GM20000 (cell line): ENCODE measurements around the gene STEAP1B.

Experiments used
- DNase-seq: peaks from one replicate; pipeline ENCODE4 v3.0.0; 2012; ENCODE audit warnings: low spot score
- CTCF ChIP-seq: IDR thresholded peaks from 2 replicates; pipeline ENCODE4 v1.5.1; 2012; ENCODE audit warnings: mild to moderate bottlenecking, control low read depth; ENCODE audit errors: extremely low read depth, missing control alignments

The STEAP1B gene

GRCh38 chr7:22404421-22405023, 95.5 kb downstream of the STEAP1B start:
- DNase-seq, result no peak
- TF ChIP-seq CTCF, result no peak

GRCh38 chr7:22403344-22403743, 96.6 kb downstream of the STEAP1B start:
- DNase-seq, result no peak
- TF ChIP-seq CTCF, result no peak

GRCh38 chr7:22402250-22402649, 97.7 kb downstream of the STEAP1B start:
- TF ChIP-seq CTCF, result no peak
- no peak for DNase-seq

GRCh38 chr7:22400936-22401553, 98.9 kb downstream of the STEAP1B start:
- no peak for TF ChIP-seq CTCF
- DNase-seq, result no peak

GRCh38 chr7:22400150-22400814, 99.7 kb downstream of the STEAP1B start:
- TF ChIP-seq CTCF, result no peak
- DNase-seq, result no peak

GRCh38 chr7:22399546-22399945, 100.4 kb downstream of the STEAP1B start:
- TF ChIP-seq CTCF, result no peak
- no peak for DNase-seq

GRCh38 chr7:22399091-22399490, 100.9 kb downstream of the STEAP1B start:
- no peak for TF ChIP-seq CTCF
- no peak for DNase-seq
